ENCODE measurements around the gene SUN1. TPM values are rescaled to one million over a fixed set of nuclear protein-coding genes. Genes with fewer than 3 reads are reported as not detected.

The SUN1 gene
- total RNA-seq, 3 donors from 2014 or later (not counting 1 experiment from before 2014, with no cell fraction given): 40.2 to 63.5 (median 48.0) TPM

DNA sequence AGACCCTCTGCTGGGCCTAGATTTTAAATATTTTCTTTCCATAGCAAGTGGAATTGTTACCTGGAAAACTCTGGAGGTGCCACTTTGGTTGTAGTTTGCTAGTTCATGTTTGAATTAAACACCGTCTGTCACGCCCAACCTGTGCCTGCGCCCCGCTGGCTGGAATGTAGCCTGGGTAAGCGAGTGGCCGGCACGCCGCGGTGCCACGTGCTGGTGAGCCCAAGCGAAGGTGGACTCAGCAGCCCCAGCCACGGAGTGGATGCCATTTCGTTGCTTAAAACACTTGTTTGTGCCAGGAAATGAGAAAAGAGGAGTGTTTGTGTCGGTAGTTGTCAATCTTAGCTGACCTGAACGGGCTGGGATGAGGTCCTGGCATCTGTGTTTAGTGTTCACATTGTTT, 46.8 kb downstream of the SUN1 start:
- Histone ChIP-seq H3K9me3 (ENCODE audit: control insufficient read depth, insufficient read depth, low read length) (no peaks in the 10 kb centered on the region), H3K36me3 (ENCODE audit: control insufficient read depth, insufficient read depth, low read length) (no peaks in the 10 kb centered on the region), H3K4me1 (ENCODE audit: control insufficient read depth, insufficient read depth, low read length) (peaks cover 35% of the 10 kb centered on the region), H3K4me3 (ENCODE audit: low read length) (no peak overlapping the region), H3K27ac (ENCODE audit: low read length) (no peak overlapping the region), H3K27me3 (ENCODE audit: control insufficient read depth, insufficient read depth, low read length) (no peaks in the 10 kb centered on the region)
- DNase-seq (no peak), ATAC-seq (no peak)
- Mint-ChIP-seq H3K27ac (peak overlapping the region in 1 of 2 donors; percentile 41), H3K36me3 (no peaks in the 10 kb centered on the region), H3K9me3 (no peaks in the 10 kb centered on the region), H3K4me3 (peak overlapping the region; percentile 40), H3K4me1 (peaks cover 17 to 29% of the 10 kb centered on the region in 2 donors), H3K27me3 (ENCODE audit: low read depth in 2 of 2) (no peaks in the 10 kb centered on the region)
- TF ChIP-seq, protein P1, sequence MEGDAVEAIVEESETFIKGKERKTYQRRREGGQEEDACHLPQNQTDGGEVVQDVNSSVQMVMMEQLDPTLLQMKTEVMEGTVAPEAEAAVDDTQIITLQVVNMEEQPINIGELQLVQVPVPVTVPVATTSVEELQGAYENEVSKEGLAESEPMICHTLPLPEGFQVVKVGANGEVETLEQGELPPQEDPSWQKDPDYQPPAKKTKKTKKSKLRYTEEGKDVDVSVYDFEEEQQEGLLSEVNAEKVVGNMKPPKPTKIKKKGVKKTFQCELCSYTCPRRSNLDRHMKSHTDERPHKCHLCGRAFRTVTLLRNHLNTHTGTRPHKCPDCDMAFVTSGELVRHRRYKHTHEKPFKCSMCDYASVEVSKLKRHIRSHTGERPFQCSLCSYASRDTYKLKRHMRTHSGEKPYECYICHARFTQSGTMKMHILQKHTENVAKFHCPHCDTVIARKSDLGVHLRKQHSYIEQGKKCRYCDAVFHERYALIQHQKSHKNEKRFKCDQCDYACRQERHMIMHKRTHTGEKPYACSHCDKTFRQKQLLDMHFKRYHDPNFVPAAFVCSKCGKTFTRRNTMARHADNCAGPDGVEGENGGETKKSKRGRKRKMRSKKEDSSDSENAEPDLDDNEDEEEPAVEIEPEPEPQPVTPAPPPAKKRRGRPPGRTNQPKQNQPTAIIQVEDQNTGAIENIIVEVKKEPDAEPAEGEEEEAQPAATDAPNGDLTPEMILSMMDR (IDR thresholded peaks at IDR 0.05): no peak
- intact Hi-C loops (cut with micrococcal nuclease): no loop called here
- 93% methylated on average over 15 of the region's 15 CpGs for WGBS (ENCODE audit: insufficient coverage)

DNA sequence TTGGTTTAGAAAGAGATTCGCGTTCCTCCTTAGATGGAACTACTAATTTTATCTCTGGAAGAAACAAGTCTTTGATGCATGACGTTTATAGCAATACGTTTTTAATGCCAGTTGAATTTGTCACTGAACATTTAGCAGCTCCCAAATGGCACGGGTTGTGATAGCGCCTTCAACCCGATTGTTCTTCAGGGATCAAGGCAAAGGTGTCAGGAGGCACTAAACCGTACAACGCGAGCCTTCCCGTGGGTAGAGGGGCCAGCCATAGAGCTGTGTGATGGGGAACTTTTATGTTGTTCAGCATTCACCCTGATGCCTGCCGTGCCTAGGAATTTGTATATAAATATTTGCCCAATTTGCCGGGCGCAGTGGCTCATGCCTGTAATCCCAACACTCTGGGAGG, 47.4 kb downstream of the SUN1 start:
- H3K27ac ChIP-seq (ENCODE audit: low read length): no peak overlapping the region
- Mint-ChIP-seq H3K36me3 (no peaks in the 10 kb centered on the region), H3K4me1 (peaks cover 20 to 31% of the 10 kb centered on the region in 2 donors), H3K4me3 (no peak overlapping the region), H3K9me3 (no peaks in the 10 kb centered on the region), H3K27ac (no peak overlapping the region), H3K27me3 (ENCODE audit: low read depth in 2 of 2) (no peaks in the 10 kb centered on the region)
- H3K4me3 ChIP-seq (ENCODE audit: low read length): no peak overlapping the region
- peaks cover 39% of the 10 kb centered on the region for H3K4me1 ChIP-seq (ENCODE audit: control insufficient read depth, insufficient read depth, low read length)
- H3K36me3 ChIP-seq (ENCODE audit: control insufficient read depth, insufficient read depth, low read length): no peaks in the 10 kb centered on the region
- WGBS (ENCODE audit: insufficient coverage): 93% methylated on average over 14 of the region's 14 CpGs
- no peaks in the 10 kb centered on the region for H3K27me3 ChIP-seq (ENCODE audit: control insufficient read depth, insufficient read depth, low read length)
- H3K9me3 ChIP-seq (ENCODE audit: control insufficient read depth, insufficient read depth, low read length): no peaks in the 10 kb centered on the region
- ATAC-seq (no peak), DNase-seq (no peak)
- TF ChIP-seq, protein P1 (IDR thresholded peaks at IDR 0.05): no peak
- intact Hi-C loops (cut with micrococcal nuclease): no loop called here

DNA sequence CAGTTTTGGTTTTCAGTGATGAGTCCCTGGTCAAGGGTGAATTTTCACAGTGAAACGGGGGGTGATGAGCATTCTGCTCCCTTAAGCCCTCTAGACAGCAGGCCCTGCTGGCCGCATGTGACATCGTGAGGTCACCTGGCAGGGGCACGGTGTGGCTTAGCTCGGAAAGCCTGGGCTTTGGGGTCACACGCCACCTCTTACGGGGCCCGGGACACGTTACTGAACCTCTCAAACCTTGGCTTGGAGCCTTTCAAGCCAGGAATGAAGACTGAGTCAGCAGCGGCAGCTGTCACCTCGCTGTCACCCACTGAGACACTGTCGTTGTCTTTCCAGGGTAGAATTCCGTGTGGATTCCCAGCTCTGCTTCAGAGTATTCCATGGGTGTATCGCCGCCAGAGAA, 48.2 kb downstream of the SUN1 start:
- 93% methylated on average over 15 of the region's 15 CpGs for WGBS (ENCODE audit: insufficient coverage)
- H3K4me3 Mint-ChIP-seq: no peak overlapping the region
- Histone ChIP-seq H3K27me3 (ENCODE audit: control insufficient read depth, insufficient read depth, low read length) (no peaks in the 10 kb centered on the region), H3K27ac (ENCODE audit: low read length) (no peak overlapping the region), H3K4me3 (ENCODE audit: low read length) (no peak overlapping the region), H3K4me1 (ENCODE audit: control insufficient read depth, insufficient read depth, low read length) (peaks cover 42% of the 10 kb centered on the region), H3K9me3 (ENCODE audit: control insufficient read depth, insufficient read depth, low read length) (no peaks in the 10 kb centered on the region), H3K36me3 (ENCODE audit: control insufficient read depth, insufficient read depth, low read length) (no peaks in the 10 kb centered on the region)
- no peaks in the 10 kb centered on the region for H3K27me3 Mint-ChIP-seq (ENCODE audit: low read depth in 2 of 2)
- no peak for ATAC-seq
- no peaks in the 10 kb centered on the region for H3K9me3 Mint-ChIP-seq
- H3K4me1 Mint-ChIP-seq: peaks cover 21 to 33% of the 10 kb centered on the region in 2 donors
- DNase-seq: no peak
- TF ChIP-seq, protein P1 (IDR thresholded peaks at IDR 0.05): no peak
- no peaks in the 10 kb centered on the region for H3K36me3 Mint-ChIP-seq
- H3K27ac Mint-ChIP-seq: no peak overlapping the region
- intact Hi-C loops (cut with micrococcal nuclease): no loop called here

All from natural killer cell (primary cell).